GM13976 (cell line): ENCODE data around the gene SCN4B.

Experiments used
- DNase-seq: peaks from one replicate; pipeline ENCODE4 v3.0.0; 2012; ENCODE audit warnings: low spot score
- in situ Hi-C: fragments of 300-500 bp; cut with MboI; formaldehyde crosslinking; loops from one replicate; pipeline ENCODE4 v1.12.0; 2022; ENCODE audit warnings: low sequenced_read_pairs, mixed read lengths, inconsistent platforms; ENCODE audit not compliant: unreplicated experiment
- TF ChIP-seq, protein P1 (sequence below): IDR thresholded peaks from 2 replicates; pipeline ENCODE4 v1.5.1; 2012; ENCODE audit warnings: borderline replicate concordance, mild to moderate bottlenecking; ENCODE audit not compliant: insufficient read depth; ENCODE audit errors: extremely low read depth, missing control alignments, control extremely low read depth

Gene SCN4B, protein sequence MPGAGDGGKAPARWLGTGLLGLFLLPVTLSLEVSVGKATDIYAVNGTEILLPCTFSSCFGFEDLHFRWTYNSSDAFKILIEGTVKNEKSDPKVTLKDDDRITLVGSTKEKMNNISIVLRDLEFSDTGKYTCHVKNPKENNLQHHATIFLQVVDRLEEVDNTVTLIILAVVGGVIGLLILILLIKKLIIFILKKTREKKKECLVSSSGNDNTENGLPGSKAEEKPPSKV

DNA sequence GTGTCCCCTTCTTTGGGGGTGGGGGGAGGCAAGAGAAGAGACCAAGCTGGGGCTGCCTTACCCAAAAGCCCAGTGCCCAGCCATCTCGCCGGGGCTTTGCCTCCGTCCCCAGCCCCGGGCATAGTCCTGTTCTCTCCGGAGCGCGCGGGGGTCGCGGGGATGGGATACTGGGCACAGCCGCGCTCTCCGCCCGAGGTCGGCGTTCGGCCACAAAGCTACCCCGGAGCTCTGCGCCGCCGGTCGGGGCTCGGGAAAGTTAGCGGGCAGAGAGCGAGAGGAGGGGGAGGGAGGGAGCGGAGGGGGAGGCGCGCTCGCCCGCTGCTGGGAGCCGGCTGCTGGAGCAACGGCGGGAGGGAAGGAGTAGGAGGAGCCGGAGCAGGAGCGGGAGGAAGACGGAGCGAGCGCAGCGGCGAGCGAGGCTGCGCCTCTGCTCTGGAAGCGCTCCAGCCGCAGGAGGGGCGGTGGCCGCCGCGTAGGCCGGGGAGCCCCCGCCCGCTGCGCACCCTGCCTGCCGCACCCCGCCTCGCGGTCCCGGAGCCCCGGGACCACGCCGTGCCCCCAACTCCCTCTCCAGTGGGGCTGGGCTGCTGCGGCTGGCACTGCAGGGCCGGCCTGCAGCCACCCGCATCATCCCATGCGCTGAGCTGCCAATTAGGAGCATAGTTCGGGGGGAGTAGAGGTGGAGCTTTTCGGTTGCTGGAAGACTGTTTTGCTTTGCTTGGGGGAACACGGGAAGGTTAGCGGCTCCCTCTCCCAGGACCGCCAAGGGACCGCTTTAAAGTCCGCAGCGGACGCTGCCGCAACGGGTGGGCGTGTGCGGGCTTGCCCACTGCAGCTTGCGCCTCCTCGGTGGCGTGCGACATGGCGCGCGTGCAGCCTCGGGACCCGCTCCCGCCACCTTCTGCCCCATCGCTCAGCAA lies at the start of gene SCN4B:
SCN4B (minus strand) TSS at position 272 of the 920 bp plus-strand sequence; CDS start at position 122, 150 bp downstream.
- peak; percentile 52 for DNase-seq
- in situ Hi-C loops, result no loop called here
- TF ChIP-seq, protein P1, sequence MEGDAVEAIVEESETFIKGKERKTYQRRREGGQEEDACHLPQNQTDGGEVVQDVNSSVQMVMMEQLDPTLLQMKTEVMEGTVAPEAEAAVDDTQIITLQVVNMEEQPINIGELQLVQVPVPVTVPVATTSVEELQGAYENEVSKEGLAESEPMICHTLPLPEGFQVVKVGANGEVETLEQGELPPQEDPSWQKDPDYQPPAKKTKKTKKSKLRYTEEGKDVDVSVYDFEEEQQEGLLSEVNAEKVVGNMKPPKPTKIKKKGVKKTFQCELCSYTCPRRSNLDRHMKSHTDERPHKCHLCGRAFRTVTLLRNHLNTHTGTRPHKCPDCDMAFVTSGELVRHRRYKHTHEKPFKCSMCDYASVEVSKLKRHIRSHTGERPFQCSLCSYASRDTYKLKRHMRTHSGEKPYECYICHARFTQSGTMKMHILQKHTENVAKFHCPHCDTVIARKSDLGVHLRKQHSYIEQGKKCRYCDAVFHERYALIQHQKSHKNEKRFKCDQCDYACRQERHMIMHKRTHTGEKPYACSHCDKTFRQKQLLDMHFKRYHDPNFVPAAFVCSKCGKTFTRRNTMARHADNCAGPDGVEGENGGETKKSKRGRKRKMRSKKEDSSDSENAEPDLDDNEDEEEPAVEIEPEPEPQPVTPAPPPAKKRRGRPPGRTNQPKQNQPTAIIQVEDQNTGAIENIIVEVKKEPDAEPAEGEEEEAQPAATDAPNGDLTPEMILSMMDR, result no peak

DNA sequence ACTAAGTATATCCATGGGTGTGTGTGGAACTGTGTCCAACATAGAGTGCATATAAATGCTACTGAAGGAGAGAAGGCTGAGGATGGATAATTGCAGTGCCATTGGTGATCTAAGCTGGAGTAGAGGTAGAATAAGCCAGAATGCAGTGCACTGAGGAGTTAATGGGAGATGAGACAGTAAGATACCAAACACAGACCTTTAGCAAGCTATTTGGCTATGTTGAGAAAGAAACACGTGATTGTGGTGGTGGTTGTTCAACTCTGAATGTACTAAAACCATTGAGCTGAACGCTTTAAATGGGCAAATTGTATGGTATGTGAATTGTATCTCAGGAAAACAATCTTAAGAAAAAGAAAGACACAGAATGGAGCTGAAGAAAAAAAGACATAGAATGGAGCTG lies 49.3 kb upstream of the SCN4B start:
- in situ Hi-C loops, result no loop called here
- TF ChIP-seq, protein P1, result no peak
- no peak for DNase-seq

DNA sequence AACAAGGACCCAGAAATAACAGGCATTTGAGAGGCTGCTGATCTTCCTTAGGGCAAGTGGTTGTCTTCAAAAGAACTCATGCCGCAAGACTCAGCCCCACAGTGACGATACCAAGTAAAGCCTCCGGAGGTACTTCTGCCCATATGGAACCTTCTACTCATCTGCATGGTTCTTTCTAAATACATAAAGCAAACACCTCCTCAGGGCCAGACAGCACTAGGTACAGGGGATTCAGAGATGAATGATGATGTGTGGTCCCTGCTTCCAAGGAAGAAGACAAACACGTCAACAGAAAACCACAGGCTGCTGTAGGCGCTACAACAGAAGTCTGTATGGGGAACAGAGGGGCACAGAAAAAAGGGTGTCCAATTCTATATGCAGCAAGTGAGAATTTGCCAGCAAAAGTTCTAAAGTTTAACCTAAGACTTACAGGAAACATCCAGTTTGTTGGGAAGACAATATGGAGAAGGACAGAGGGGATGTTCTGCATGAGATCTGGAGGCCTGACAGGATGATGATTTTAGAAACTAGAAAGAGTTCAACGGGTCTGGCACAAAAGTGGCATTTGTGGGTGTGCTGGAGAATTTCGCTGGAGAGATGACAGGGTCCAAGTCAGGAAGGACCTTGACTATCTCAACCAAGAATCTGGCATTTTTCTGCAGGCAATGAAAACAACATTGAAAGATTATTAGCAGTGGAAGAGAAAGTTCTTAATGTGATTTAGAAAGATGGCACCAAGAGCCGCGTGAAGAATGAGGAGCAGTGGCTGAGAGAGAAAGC lies 48.5 kb upstream of the SCN4B start:
- no peak for DNase-seq
- TF ChIP-seq, protein P1, result no peak
- in situ Hi-C loops, result no loop called here

DNA sequence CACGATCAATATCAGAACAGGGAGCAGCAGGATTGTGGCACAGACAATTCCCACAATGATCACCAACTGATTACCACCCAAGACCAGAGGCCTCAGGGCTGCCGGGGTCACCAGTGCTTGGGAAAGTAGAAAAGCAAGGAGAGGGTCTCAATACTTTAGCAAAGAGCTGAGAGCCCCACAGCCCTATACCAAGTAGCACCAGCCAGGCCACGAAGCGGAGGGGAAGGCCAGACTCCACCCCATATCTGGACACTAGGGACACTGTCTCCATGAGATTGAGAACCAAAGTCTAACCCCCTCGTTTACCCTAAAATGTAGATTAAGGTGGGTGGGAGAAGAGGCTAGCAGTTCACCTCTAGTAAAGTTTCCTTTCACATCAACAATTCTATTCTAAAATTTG lies 47.9 kb upstream of the SCN4B start:
- in situ Hi-C loops, result no loop called here
- DNase-seq, result no peak
- TF ChIP-seq, protein P1, result no peak

DNA sequence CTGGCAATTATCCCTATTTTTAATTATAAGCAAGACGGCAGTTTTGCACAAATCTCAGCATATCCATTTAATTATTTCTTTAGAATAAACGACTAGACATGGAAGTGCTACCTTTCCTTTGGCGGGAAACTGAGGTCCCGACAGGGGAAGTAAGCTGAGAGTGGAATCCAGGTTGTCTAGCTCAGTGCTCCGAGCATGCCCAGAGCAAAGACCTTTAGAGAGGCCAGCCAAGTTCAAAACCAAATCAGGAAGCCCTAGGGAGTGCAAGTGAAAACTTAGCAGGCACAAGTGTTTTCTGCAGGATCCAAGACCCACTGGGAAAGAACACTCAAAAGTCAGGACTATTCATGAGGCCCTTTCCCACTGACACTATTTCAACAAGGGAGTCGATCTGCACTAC lies 46.5 kb upstream of the SCN4B start:
- no peak for DNase-seq
- TF ChIP-seq, protein P1, result no peak
- in situ Hi-C loops, result loop anchor here (10.0 kb wide), 1 partner anchor 96 kb away; no protein-coding TSS in a partner anchor

DNA sequence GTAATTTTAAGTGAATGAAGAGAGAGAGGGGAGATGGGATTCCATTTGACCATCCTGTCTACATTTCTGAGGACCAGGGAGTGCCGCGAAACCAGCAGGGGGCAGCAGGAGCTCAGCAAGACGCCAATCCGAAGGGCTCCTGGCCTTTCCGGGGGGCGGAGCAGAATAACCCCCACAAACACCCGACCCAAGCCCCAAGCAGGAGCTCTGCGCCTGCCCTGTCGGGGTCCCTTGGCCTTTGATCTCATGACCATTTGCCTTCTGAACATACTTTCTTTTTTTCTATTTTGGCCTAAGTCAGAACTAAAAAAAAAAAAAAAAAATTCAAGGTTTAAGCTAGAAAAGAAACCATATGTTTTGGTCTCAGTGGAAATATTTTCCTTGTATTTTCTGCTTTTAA lies 45.7 kb upstream of the SCN4B start:
- TF ChIP-seq, protein P1, result peak; percentile 82
- peak; percentile 81 for DNase-seq
- in situ Hi-C loops, result loop anchor here (10.0 kb wide), 1 partner anchor 96 kb away; no protein-coding TSS in a partner anchor
